ENCODE measurements around the gene FEM1A.
"Not testable (repeated sequence)": the region's sequence is repeated elsewhere in the genome, so short reads cannot be mapped to it uniquely, and the experiment has no call there.

The FEM1A gene

DNA sequence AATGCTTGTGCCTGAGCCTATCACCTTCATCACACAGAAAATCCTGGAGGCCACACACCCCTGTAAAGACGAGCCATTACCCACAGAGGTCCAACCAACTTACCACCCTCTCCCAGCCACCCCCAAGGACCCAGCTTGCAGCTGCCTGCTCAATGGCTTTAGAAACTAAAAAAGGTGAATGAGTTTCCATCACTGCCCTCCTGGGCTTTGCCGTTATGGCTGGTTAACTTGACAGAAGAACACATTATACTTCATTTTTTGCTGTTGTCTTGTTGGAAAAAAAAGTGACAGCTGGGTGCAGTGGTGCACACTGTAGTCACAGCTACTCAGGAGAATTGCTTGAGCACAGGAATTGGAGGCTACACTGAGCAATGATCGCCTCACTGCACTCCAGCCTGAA is 17.4 kb upstream of the FEM1A start:
- DNase-seq = no peak

DNA sequence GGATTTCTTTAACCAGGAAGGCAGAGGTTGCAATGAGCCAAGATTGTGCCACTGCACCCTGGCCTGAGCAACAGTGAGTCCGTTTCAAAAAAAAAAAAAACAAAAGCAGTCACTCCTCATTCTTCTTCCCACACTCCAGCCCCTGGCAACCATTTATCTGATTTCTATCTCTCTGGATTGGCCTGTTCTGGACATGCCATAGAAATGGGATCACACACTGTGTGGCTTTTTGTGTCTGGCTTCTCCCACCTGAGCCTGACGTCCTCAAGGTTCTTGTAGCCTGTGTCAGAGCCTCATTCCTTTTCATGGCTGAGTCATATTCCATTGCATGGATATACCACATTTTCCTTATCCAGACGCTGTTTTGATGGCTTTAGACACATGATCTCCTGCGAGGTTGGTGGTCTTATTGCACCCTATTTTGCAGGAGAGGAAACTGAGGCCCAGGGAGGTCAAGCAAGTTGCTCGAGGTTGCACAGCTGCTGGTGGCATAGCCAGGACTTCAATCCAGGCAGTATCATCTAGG is 15.8 kb upstream of the FEM1A start:
- no peak for DNase-seq

DNA sequence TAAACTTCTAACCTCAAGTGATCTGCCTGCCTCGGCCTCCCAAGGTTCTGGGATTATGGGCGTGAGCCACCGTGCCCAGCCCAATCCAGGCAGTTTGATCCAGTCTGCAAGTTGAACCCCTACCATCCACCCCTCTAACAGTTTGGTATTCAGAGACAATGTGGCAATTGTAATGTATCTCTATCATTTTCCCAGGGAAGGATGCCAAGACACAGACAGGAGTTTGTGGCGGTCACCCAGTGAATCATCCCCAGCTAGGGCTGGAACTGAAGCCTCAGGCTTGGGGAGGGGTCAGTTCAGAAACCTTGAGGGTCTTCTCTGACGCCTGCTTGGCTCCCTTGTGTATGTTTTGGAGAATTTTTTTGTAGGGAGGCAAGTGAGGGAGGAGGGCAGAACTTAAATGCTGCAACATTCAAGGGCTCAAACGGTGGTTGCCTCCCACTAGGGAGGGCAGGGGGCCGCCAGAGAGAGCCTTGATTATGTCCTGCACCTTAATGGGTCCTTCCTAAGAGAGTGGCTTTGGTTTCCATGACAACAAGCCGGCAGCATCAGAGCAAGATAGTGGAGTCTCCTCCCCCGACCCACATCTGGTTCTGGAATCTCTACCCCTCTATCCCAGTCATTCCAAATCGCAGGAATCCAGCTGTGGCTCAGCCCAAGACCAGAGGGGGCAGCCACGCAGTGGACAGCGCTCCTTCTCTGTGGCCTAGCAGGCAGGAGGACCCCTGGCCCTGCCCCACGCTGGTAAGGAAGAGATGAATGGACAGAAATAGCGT is 14.9 kb upstream of the FEM1A start:
- DNase-seq = no peak

DNA sequence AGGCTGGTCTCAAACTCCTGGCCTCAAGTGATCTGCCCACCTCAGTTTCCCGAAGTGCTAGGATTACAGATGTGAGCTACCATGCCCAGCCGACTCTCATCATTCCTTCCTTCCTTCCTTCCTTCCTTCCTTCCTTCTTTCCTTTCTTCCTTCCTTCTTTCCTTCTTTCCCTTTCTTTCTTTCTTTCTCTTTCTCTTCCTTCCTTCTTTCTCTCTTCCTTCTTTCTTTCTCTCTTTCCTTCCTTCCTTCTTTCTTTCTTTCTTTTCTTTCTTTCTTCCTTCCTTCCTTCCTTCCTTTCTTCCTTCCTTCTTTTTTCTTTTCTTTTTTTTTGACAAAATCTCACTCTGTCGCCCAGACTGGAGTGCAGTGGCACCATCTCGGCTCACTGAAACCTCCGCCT is 13.4 kb upstream of the FEM1A start:
- DNase-seq = not testable (repeated sequence)

DNA sequence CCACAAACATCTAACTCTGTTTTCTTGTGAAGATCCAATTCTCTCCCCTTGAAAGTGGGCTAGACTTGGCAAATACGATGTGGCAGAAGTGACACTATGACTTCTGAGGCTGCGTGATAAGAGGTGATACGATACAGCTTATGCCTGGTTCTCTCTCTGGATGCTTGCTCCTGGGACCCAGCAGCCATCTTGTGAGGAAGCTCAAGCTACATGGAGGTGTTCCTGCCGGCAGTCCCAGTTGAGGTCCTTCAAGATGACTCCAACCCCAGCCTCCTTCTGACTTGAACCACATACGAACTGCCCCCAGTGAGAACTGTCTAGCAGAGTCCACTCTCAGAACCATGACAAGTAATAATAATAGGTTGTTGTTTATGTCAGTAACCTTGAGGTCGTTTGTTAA is 10.7 kb upstream of the FEM1A start:
- no peak for DNase-seq

DNA sequence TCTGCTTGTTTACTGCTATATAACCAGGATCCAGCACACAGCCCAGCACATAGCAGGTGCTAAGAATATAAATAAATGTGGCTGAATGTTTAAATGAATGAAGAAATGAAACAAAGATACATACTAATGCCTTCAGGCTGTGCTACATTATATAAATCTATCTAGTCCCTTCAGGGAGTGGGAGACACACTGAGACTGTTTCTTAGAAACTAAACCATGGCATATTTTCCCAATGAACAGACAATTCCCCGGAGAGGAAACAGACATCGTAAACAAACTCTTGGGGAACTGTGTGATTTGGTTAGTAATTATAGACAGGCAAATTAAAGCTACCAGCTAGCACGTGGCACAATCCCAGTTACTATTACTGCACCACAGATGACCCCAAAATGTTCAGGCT is 9.7 kb upstream of the FEM1A start:
- peak in 1 of 2 experiments; percentile 32 for DNase-seq

DNA sequence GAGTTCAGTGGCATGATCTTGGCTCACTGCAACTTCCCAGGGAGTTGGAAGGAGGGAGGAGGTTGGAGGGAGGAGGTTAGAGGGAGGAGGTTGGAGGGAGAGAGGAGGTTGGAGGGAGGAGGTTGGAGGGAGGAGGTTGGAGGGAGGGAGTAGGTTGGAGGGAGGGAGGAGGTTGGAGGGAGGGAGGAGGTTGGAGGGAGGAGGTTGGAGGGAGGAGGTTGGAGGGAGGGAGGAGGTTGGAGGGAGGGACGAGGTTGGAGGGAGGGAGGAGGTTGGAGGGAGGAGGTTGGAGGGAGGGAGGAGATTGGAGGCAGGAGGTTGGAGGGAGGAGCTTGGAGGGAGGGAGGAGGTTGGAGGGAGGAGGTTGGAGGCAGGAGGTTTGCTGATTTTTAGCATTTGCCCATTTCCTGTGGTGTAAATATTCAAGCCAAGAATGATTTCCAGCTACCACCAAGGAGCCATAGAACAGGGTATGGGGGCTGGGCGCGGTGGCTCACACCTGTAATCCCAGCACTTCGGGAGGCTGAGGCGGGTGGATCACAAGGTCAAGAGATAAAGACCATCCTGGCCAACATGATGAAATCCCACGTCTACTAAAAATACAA is 5.0 kb upstream of the FEM1A start:
- DNase-seq = not testable (repeated sequence)

DNA sequence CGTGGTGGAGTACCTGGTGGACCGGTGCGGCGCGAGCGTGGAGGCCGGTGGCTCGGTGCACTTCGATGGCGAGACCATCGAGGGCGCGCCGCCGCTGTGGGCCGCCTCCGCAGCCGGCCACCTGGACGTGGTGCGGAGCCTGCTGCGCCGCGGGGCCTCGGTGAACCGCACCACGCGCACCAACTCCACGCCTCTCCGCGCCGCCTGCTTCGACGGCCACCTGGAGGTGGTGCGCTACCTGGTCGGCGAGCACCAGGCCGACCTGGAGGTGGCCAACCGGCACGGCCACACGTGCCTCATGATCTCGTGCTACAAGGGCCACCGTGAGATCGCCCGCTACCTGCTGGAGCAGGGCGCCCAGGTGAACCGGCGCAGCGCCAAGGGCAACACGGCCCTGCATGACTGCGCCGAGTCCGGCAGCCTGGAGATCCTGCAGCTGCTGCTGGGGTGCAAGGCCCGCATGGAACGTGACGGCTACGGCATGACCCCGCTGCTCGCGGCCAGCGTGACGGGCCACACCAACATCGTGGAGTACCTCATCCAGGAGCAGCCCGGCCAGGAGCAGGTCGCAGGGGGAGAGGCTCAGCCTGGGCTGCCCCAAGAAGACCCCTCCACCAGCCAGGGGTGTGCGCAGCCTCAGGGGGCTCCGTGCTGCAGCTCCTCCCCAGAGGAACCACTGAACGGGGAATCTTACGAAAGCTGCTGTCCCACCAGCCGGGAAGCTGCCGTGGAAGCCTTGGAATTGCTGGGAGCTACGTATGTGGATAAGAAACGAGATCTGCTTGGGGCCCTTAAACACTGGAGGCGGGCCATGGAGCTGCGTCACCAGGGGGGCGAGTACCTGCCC is 708 bp downstream of the FEM1A start:
- peak in 1 of 2 experiments; percentile 26 for DNase-seq

DNA sequence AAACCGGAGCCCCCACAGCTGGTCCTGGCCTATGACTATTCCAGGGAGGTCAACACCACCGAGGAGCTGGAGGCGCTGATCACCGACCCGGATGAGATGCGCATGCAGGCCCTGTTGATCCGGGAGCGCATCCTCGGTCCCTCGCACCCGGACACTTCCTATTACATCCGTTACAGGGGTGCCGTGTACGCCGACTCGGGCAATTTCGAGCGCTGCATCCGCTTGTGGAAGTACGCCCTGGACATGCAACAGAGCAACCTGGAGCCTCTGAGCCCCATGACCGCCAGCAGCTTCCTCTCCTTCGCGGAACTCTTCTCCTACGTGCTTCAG is 1.3 kb downstream of the FEM1A start:
- DNase-seq = not testable (repeated sequence)

DNA sequence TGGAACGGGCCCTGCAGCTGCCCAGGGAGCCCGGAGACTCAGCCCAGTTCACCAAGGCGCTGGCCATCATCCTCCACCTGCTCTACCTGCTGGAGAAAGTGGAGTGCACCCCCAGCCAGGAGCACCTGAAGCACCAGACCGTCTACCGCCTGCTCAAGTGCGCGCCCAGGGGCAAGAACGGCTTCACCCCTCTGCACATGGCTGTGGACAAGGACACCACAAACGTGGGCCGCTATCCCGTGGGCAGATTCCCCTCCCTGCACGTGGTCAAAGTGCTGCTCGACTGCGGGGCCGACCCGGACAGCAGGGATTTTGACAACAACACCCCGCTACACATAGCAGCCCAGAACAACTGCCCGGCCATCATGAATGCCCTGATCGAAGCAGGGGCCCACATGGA is 1.7 kb downstream of the FEM1A start:
- DNase-seq = not testable (repeated sequence)

DNA sequence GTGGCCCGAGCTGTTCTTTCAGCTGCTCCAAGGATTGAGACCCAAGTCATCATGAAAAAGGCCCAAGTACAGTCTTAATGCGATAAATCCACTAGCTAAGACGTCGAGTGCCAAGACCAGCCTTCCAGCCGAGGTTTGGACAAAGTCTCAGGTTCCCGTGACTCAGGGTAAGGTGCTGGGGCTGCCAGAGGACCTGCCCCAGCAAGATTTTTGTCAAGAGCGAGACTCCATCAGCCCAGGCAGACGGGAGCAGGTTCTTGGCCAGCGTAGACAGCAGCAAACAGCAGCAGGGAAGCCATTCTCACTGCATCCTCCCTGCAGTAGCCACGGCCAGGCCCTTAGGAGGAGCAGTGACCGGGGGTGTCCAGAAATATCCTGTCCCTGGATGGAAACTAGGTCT is 3.4 kb downstream of the FEM1A start:
- no peak for DNase-seq

DNA sequence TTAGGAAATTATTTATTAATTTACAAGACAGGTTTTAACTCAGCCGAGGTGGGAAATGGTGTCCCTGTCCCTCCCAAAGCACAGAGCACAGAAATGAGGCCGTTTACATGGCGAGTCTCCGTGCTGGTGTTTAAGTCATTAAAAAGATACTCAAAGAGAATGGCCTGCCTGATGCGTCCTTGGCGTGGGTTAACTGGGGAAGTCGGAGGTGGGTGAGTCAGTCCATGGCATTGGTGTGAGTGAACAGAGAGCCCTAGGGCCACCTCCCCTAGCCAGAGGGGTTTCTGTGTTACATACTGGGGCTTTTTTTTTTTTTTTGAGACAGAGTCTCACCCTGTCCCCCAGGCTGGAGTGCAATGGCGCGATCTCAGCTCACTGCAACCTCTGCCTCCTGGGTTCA is 3.9 kb downstream of the FEM1A start:
- no peak for DNase-seq

DNA sequence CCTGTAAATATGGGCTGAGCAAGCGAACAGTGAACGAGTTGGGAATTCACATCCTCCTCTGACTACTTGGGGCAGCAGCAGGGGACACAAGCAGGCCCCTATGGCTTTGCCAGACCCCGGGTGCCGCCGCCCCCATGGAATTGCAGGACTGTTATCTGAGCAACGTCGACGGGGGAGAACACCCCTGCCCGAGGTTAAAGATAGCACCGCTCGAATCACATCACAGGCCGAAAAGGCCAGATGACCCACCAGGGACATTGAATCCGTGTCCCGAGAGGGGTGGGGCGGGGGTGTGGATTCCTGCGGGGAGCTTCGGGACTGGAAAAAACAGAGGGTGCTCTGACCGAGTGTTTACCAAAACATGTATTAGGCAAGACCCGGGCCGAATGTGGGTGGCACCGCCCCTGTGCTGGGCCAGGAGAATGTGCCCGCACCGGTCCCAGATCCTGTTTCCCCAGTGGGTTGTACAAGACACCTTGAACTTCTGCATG is 9.1 kb downstream of the FEM1A start:
- no peak for DNase-seq

DNA sequence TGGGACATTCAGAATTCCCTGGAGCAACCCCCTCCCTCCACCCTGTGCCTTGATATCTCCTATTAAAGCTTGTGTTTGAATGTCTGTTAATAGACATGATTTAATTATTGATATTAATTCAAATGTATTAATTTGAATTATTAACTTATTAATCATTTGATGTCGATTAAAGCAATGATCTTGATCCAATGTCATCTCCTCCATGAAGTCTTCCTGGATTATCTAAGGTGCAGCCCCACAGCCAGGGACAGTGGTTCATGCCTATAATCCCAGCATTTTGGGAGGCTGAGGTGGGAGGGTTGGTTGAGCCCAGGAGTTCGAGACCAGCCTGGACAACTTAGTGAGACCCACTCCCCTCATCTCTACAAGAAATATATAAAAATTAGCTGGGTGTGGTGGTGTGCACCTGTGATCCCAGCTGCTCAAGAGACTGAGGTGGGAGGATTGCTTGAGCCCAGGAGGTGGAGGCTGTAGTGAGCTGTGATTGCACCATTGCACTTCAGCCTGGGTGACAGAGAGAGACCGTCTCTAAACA is 9.6 kb downstream of the FEM1A start:
- no peak for DNase-seq

DNA sequence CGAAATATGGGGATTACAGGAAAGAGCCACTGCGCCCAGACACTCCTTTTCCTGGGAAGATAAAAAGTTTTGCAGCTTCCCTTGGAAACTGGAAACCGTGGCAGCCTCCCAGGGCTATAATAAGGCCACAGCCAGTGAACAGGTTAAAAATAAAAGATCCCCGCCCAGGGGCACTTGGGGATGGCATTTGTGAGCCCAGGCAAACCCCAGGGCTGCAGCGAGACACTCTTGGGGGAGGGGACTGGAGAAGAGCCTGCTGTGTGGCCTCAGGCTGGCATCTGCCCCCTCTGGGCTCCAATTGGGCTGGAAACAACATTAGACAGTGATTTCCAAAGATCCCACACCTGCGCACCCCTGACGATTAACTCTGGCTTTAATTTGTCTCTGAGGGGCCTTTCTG is 11.2 kb downstream of the FEM1A start:
- no peak for DNase-seq

DNA sequence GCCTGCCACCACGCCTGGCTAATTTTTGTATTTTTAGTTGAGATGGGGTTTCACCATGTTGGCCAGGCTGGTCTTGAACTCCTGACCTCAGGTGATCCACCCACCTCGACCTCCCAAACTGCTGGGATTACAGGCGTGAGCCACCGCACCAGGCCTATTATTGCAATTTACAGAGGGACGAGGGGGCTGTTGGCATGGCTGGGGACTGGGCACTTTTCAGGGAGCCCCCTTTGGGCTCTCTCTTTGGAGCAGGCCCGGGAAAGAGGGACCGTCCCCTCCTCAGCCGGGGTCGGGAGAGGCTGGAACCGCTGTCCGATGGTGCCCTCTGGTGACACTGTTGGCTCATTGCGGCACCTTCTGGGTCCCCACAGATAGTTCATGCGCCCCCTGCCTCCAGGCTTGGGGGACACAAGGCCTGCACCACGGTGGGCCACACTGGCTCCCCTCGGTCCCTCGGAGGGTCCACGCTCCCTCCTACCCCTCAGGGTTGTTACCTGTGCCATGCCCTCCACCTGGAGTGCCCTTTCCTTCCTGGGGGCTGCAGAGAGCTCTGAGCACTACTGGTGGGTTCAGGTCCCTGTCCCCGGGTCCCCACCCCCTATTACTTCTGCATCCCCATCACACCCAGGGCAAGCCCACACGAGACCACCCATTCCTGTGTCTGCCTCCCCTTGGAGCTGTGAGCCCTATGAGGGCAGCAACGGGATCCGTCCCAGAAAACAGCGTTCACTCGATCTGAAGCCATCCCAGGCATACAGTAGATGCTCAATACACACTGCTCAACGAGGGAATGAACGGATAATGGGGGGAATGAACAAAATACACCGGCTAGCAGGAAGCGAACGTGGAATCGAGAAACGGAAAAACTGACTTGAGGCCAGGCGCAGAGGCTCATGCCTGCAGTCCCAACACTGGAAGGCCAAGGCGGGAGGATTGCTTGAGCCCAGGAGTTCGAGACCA is 12.5 kb downstream of the FEM1A start:
- DNase-seq = peak; percentile 61 to 72

DNA sequence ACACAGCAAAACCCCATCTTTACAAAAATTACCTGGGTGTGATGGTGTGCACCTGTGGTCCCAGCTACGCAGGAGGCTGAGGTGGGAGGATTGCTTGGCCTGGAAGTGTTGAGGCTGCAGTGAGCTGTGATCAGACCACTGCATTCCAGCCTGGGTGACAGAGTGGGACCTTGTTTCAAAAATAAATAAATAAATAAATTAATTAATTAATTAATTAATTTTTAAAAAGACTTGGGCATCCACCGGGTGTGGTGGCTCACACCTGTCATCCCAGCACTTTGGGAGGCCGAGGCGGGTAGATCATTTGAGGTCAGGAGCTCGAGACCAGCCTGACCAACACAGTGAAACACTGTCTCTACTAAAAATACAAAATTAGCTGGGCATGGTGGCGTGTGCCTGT is 13.6 kb downstream of the FEM1A start:
- DNase-seq = not testable (repeated sequence)

DNA sequence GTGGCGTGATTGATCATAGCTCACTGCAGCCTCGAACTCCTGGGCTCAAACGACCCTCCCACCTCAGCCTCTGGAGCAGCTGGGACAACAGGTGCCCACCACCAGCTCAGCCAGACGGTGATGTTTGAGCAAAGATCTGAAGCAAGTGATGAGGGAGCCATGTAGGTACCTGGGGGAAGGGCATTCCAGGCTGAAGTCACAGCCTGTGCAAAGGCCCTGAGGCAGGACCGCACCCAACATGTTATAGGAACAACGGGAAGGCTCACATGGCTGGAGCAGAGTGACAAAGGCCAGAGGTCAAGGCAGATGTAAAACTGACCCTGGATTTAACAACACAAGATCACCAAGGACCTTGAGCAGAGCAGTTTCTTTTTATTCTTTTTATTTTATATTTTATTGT is 14.8 kb downstream of the FEM1A start:
- no peak for DNase-seq

DNA sequence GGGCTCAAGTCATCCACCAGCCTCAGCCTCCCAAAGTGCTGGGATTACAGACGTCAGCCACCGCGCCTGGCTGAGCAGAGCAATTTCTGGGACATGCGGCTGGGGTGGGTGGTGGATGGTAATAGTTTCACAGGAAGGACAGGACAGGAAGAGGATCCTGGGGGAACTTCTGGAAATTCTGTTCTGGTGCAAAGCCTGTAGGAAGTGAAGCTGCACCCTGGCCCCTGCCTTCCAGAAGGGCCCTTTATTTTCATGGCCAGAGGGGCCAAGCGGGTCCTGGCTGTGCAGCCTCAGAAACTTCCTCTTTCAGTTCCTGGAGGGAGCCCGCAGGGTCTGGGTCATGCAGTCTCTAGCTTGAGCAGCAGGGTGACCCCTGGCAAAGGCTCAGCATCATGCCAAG is 15.7 kb downstream of the FEM1A start:
- no peak for DNase-seq

DNA sequence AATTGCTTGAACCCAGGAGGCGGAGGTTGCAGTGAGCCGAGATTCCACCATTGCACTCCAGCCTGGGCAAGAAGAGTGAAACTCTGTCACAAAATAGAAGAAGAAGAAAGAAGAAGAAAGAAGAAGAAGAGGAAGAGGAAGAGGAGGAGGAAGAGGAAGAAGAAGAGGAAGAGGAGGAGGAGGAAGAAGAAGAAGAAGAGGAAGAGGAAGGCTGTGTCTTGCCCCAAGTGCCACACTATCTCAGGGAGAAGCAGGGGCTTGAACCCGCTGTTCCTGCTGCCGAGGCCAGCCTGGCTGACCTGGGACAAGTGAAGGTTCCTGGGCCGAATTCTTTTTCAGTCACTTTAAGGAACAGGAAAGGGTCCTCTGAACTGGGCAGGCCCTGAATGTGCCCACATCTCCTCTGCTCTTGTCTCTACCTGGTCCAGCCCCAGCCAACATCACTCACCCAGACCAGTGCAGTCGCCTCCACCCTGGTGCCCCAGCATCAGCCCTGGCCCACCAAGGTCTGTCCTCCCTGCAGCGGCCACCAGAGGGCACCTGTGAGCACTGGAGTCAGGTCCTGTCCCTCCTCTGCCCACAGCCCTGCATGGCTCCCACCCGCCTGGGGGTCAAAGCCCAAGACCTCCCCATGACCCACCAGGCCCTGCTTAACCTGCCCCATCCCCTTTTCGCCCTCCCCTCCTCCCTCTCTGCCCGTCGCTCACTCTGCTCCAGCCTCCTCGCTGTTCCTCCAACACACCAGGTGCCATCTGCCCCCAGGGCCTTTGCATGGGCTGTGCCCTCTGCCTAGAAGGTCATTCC is 20.0 kb downstream of the FEM1A start:
- peak; percentile 26 to 54 for DNase-seq
